Measurements from ENCODE around the gene SLC35A3. TPM values are rescaled to one million over a fixed set of nuclear protein-coding genes. Genes with fewer than 3 reads are reported as not detected.

SLC35A3 gene
- total and polyA plus RNA-seq, 10 donors, result 7.2 to 26.5 (median 22.0) TPM

DNA sequence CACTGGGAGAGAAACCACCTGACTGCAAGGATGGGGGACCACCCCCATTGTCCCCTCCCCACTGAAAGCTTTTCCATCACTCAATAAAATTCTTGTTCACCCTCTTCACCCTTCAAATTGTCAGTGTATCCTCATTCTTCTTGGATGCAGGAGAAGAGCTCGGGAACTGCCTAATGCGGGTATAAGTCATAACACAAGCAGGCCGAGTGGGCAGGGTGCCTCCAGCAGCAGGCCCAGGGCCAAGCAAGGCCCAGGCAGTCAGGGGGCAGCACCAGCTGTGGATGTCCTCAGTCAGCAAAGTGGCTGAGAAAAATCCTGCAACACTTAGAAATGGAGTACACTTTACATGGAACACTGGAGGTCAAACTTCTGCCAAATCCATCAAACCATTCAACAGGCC, 33.7 kb upstream of the SLC35A3 start:
- DNase-seq, result no peak
- Histone ChIP-seq H3K4me1 (no peaks in the 10 kb centered on the region), H3K27me3 (replicated peaks in 1 of 7) (peaks cover 0 to 6% (median 0%) of the 10 kb centered on the region in 7 donors), H3K9me3 (peaks cover 0 to 9% (median 0%) of the 10 kb centered on the region in 8 donors), H3K27ac (no peak overlapping the region), H3K4me3 (no peak overlapping the region), H3K36me3 (no peaks in the 10 kb centered on the region)
- 95 to 100% (median 97%) methylated on average over 3 of the region's 3 CpGs for WGBS, 5 donors
- intact Hi-C loops (cut with DNase I; ENCODE audit: low total_unique reads), result no loop called here
- no peak for TF ChIP-seq POLR2A (IDR thresholded peaks at IDR 0.05)
- no peak for TF ChIP-seq POLR2AphosphoS5 (IDR thresholded peaks at IDR 0.05)
- TF ChIP-seq, protein P1, sequence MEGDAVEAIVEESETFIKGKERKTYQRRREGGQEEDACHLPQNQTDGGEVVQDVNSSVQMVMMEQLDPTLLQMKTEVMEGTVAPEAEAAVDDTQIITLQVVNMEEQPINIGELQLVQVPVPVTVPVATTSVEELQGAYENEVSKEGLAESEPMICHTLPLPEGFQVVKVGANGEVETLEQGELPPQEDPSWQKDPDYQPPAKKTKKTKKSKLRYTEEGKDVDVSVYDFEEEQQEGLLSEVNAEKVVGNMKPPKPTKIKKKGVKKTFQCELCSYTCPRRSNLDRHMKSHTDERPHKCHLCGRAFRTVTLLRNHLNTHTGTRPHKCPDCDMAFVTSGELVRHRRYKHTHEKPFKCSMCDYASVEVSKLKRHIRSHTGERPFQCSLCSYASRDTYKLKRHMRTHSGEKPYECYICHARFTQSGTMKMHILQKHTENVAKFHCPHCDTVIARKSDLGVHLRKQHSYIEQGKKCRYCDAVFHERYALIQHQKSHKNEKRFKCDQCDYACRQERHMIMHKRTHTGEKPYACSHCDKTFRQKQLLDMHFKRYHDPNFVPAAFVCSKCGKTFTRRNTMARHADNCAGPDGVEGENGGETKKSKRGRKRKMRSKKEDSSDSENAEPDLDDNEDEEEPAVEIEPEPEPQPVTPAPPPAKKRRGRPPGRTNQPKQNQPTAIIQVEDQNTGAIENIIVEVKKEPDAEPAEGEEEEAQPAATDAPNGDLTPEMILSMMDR (IDR thresholded peaks at IDR 0.05 in 8 of 11, conservative IDR thresholded peaks at IDR 0.05 in 3 of 11), result no peak

DNA sequence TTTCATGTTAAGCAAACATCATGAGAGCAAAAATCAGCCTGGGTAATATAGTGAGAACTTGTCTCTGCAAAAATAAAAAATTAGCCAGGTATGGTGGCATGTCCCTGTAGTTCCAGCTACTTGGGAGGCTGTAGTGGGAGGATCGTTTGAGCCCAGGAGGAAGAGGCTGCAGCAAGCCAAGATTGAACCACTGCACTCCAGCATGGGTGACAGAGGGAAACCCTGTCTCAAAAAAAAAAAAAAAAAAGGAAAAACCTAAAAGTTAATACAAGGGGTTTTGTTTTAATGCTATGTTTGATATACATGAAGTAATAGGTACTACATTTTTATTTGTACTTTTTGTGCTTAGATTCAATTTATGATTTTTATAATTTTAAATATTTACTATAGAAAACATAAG, 27.1 kb upstream of the SLC35A3 start:
- no peak for DNase-seq
- intact Hi-C loops (cut with DNase I; ENCODE audit: low total_unique reads), result no loop called here
- Histone ChIP-seq H3K4me1 (no peaks in the 10 kb centered on the region), H3K36me3 (no peaks in the 10 kb centered on the region), H3K9me3 (no peaks in the 10 kb centered on the region), H3K27ac (no peak overlapping the region), H3K4me3 (no peak overlapping the region), H3K27me3 (replicated peaks in 1 of 7) (no peaks in the 10 kb centered on the region)
- TF ChIP-seq, protein P1 (IDR thresholded peaks at IDR 0.05 in 8 of 11, conservative IDR thresholded peaks at IDR 0.05 in 3 of 11), result no peak
- no peak for TF ChIP-seq POLR2A (IDR thresholded peaks at IDR 0.05)
- no peak for TF ChIP-seq POLR2AphosphoS5 (IDR thresholded peaks at IDR 0.05)
- WGBS, 5 donors, result 79 to 93% (median 89%) methylated on average over 1 of the region's 1 CpG

DNA sequence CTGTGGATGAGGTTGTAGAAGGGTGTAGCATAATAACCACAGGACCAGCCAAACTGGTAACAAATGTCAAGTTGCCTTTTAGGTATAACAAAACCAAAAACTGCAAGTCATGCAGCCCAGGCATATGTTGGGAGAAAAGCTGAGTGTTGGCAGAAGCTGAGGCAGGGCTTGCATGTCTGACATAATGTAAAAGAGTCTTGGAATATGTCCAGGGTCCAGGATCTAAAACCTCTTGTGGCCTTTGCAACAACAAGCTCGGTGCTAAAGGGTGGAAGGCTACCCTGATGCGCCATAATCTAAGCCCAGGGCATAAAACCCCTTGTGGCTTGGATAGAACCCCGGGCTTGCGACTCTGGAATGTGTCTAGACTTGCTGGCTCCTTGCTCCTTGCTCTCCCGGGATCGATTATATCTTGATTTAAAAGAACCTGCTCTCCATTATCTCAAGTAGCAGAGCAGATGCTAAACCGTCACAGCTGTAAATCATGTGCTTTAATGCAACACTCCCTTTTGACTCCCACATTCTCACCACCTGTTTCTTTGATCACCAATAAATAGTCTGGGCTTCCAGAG, 26.5 kb upstream of the SLC35A3 start:
- Histone ChIP-seq H3K36me3 (no peaks in the 10 kb centered on the region), H3K4me1 (no peaks in the 10 kb centered on the region), H3K27ac (no peak overlapping the region), H3K27me3 (replicated peaks in 1 of 7) (no peaks in the 10 kb centered on the region), H3K4me3 (no peak overlapping the region), H3K9me3 (no peaks in the 10 kb centered on the region)
- TF ChIP-seq, protein P1 (IDR thresholded peaks at IDR 0.05 in 8 of 11, conservative IDR thresholded peaks at IDR 0.05 in 3 of 11), result no peak
- no peak for TF ChIP-seq POLR2A (IDR thresholded peaks at IDR 0.05)
- no peak for TF ChIP-seq POLR2AphosphoS5 (IDR thresholded peaks at IDR 0.05)
- WGBS, 5 donors, result 47 to 78% (median 71%) methylated on average over 7 of the region's 7 CpGs
- intact Hi-C loops (cut with DNase I; ENCODE audit: low total_unique reads), result no loop called here
- DNase-seq, result no peak

DNA sequence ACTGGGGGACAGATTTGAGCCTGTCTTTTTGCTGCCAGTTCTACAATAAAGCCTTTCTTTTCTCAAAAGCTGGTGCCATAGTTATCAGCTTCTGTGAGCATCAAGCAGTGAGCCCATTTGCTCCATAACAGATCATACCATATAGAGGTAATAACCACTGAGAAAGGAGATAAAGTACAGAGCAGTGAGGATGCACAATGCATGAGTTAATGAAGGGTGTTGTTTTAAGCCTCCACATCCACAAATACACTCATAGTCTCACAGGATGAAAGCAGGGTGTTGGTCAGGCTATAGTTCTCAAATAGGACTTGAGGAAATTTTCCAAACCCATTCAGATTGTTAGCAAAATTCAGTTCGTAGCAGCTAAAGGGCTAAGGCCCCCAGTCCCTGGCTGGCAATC, 25.6 kb upstream of the SLC35A3 start:
- H3K27me3 ChIP-seq (replicated peaks in 1 of 7), result no peaks in the 10 kb centered on the region
- intact Hi-C loops (cut with DNase I; ENCODE audit: low total_unique reads), result no loop called here
- 83 to 100% (median 84%) methylated on average over 1 of the region's 1 CpG for WGBS, 5 donors

DNA sequence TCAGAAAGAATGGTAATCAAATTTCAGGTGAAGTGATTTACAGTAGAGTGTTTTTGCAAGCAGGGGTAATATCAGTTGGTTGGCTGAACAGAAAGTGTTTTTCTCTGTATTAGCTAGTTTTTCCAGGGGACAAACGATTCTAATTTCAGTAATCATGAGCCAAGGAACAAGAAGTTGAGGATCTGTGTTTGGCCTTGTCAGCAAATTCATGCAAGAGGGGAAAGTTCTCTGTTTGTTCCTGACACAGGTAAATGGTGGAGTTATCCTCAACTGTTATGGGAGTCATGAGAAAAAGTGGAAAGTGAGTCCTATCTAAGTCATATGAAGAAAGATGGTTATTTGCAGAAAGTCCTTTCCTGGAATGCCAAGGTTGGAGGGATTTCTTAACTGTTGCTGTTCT, 24.6 kb upstream of the SLC35A3 start:
- DNase-seq, result no peak
- H3K27me3 ChIP-seq (replicated peaks in 1 of 7), result no peaks in the 10 kb centered on the region

More for the DNA sequence above, 25.6 kb upstream of the SLC35A3 start:
- Histone ChIP-seq H3K27ac (no peak overlapping the region), H3K4me3 (no peak overlapping the region), H3K4me1 (no peaks in the 10 kb centered on the region), H3K9me3 (no peaks in the 10 kb centered on the region), H3K36me3 (no peaks in the 10 kb centered on the region)
- TF ChIP-seq POLR2A (IDR thresholded peaks at IDR 0.05), result no peak
- DNase-seq, result no peak

More for the DNA sequence above, 24.6 kb upstream of the SLC35A3 start:
- Histone ChIP-seq H3K9me3 (no peaks in the 10 kb centered on the region), H3K4me3 (no peak overlapping the region), H3K4me1 (no peaks in the 10 kb centered on the region), H3K27ac (no peak overlapping the region), H3K36me3 (no peaks in the 10 kb centered on the region)
- 68 to 88% (median 86%) methylated on average over 1 of the region's 1 CpG for WGBS, 5 donors
- intact Hi-C loops (cut with DNase I; ENCODE audit: low total_unique reads), result no loop called here
- no peak for TF ChIP-seq POLR2A (IDR thresholded peaks at IDR 0.05)
- TF ChIP-seq, protein P1 (IDR thresholded peaks at IDR 0.05 in 8 of 11, conservative IDR thresholded peaks at IDR 0.05 in 3 of 11), result no peak
- no peak for TF ChIP-seq POLR2AphosphoS5 (IDR thresholded peaks at IDR 0.05)
